ENCODE data around the gene MYO5C. TPM values are rescaled to one million over a fixed set of nuclear protein-coding genes. Genes with fewer than 3 reads are reported as not detected.

Gene MYO5C
- total and polyA plus RNA-seq, 2 donors (not counting 1 experiment from before 2014, with no cell fraction given), result under 0.01 to 0.07 TPM

- DNase-seq (ENCODE audit: low read depth in 2 of 2), result no peak
These were observed 23.3 kb upstream of the MYO5C start for GRCh38 chr15:52318729-52319500.

GRCh38 chr15:52317688-52318087 is 22.1 kb upstream of the MYO5C start:
- TF ChIP-seq EZH2 (IDR thresholded peaks at IDR 0.05; ENCODE audit: low read length, missing control alignments), result no peak
- TF ChIP-seq CTCF (conservative IDR thresholded peaks at IDR 0.05 in 1 of 2, IDR thresholded peaks at IDR 0.05 in 1 of 2; ENCODE audit: low read depth in 1 of 2, low read length in 2 of 2), result no peak
- Histone ChIP-seq H3K36me3 (ENCODE audit: control insufficient read depth, insufficient read depth, low read length) (peaks cover 8% of the 10 kb centered on the region), H2AFZ (ENCODE audit: low read length) (no peak overlapping the region), H3K27ac (ENCODE audit: insufficient read depth, low read length) (no peak overlapping the region), H3K4me3 (replicated peaks in 1 of 4; ENCODE audit: control extremely low read depth in 1 of 4, insufficient read depth in 1 of 4, low read depth in 3 of 4, low read length in 4 of 4) (no peak overlapping the region), H3K27me3 (ENCODE audit: control insufficient read depth, insufficient read depth, low read length) (no peaks in the 10 kb centered on the region), H3K9ac (ENCODE audit: insufficient read depth, low read length) (no peak overlapping the region), H3K4me1 (ENCODE audit: control insufficient read depth, extremely low read depth, insufficient read depth, low read length) (no peaks in the 10 kb centered on the region), H3K4me2 (ENCODE audit: extremely low read depth, insufficient read depth, low read length) (no peak overlapping the region), H3K9me3 (ENCODE audit: control insufficient read depth, insufficient read depth, low read depth, low read length) (no peaks in the 10 kb centered on the region), H3K79me2 (ENCODE audit: control insufficient read depth, insufficient read depth, low read length) (no peaks in the 10 kb centered on the region), H4K20me1 (ENCODE audit: control insufficient read depth, extremely low read depth, insufficient read depth, low read length) (no peaks in the 10 kb centered on the region)
- no peak for DNase-seq (ENCODE audit: low read depth in 2 of 2)

More at GRCh38 chr15:52318729-52319500, 23.3 kb upstream of the MYO5C start:
- H3K36me3 ChIP-seq (ENCODE audit: control insufficient read depth, insufficient read depth, low read length), result peaks cover 8% of the 10 kb centered on the region
- H3K4me1 ChIP-seq (ENCODE audit: control insufficient read depth, extremely low read depth, insufficient read depth, low read length), result no peaks in the 10 kb centered on the region
- no peaks in the 10 kb centered on the region for H3K9me3 ChIP-seq (ENCODE audit: control insufficient read depth, insufficient read depth, low read depth, low read length)
- H3K4me2 ChIP-seq (ENCODE audit: extremely low read depth, insufficient read depth, low read length), result no peak overlapping the region
- no peaks in the 10 kb centered on the region for H4K20me1 ChIP-seq (ENCODE audit: control insufficient read depth, extremely low read depth, insufficient read depth, low read length)
- H3K9ac ChIP-seq (ENCODE audit: insufficient read depth, low read length), result no peak overlapping the region
- no peak overlapping the region for H3K4me3 ChIP-seq (replicated peaks in 1 of 4; ENCODE audit: control extremely low read depth in 1 of 4, insufficient read depth in 1 of 4, low read depth in 3 of 4, low read length in 4 of 4)
- TF ChIP-seq CTCF (conservative IDR thresholded peaks at IDR 0.05 in 1 of 2, IDR thresholded peaks at IDR 0.05 in 1 of 2; ENCODE audit: low read depth in 1 of 2, low read length in 2 of 2), result no peak
- TF ChIP-seq EZH2 (IDR thresholded peaks at IDR 0.05; ENCODE audit: low read length, missing control alignments), result no peak
- H2AFZ ChIP-seq (ENCODE audit: low read length), result no peak overlapping the region
- H3K27ac ChIP-seq (ENCODE audit: insufficient read depth, low read length), result no peak overlapping the region
- H3K27me3 ChIP-seq (ENCODE audit: control insufficient read depth, insufficient read depth, low read length), result no peaks in the 10 kb centered on the region
- H3K79me2 ChIP-seq (ENCODE audit: control insufficient read depth, insufficient read depth, low read length), result no peaks in the 10 kb centered on the region

GRCh38 chr15:52317022-52317421 is 21.4 kb upstream of the MYO5C start:
- no peaks in the 10 kb centered on the region for H3K4me1 ChIP-seq (ENCODE audit: control insufficient read depth, extremely low read depth, insufficient read depth, low read length)
- H4K20me1 ChIP-seq (ENCODE audit: control insufficient read depth, extremely low read depth, insufficient read depth, low read length), result no peaks in the 10 kb centered on the region
- no peaks in the 10 kb centered on the region for H3K79me2 ChIP-seq (ENCODE audit: control insufficient read depth, insufficient read depth, low read length)
- no peaks in the 10 kb centered on the region for H3K27me3 ChIP-seq (ENCODE audit: control insufficient read depth, insufficient read depth, low read length)
- DNase-seq (ENCODE audit: low read depth in 2 of 2), result no peak
- H3K36me3 ChIP-seq (ENCODE audit: control insufficient read depth, insufficient read depth, low read length), result peaks cover 8% of the 10 kb centered on the region
- TF ChIP-seq CTCF (conservative IDR thresholded peaks at IDR 0.05 in 1 of 2, IDR thresholded peaks at IDR 0.05 in 1 of 2; ENCODE audit: low read depth in 1 of 2, low read length in 2 of 2) (no peak), EZH2 (IDR thresholded peaks at IDR 0.05; ENCODE audit: low read length, missing control alignments) (no peak)
- H3K27ac ChIP-seq (ENCODE audit: insufficient read depth, low read length), result no peak overlapping the region
- no peak overlapping the region for H3K9ac ChIP-seq (ENCODE audit: insufficient read depth, low read length)
- no peak overlapping the region for H3K4me2 ChIP-seq (ENCODE audit: extremely low read depth, insufficient read depth, low read length)
- H2AFZ ChIP-seq (ENCODE audit: low read length), result no peak overlapping the region
- H3K4me3 ChIP-seq (replicated peaks in 1 of 4; ENCODE audit: control extremely low read depth in 1 of 4, insufficient read depth in 1 of 4, low read depth in 3 of 4, low read length in 4 of 4), result no peak overlapping the region
- H3K9me3 ChIP-seq (ENCODE audit: control insufficient read depth, insufficient read depth, low read depth, low read length), result no peaks in the 10 kb centered on the region
